Measurements from ENCODE around the gene DNM3.
A peak's percentile ranks its signal among the peaks of the same experiment; 100 is the strongest.
"Not testable (repeated sequence)": the region's sequence is repeated elsewhere in the genome, so short reads cannot be mapped to it uniquely, and the experiment has no call there.

The DNM3 gene

DNA sequence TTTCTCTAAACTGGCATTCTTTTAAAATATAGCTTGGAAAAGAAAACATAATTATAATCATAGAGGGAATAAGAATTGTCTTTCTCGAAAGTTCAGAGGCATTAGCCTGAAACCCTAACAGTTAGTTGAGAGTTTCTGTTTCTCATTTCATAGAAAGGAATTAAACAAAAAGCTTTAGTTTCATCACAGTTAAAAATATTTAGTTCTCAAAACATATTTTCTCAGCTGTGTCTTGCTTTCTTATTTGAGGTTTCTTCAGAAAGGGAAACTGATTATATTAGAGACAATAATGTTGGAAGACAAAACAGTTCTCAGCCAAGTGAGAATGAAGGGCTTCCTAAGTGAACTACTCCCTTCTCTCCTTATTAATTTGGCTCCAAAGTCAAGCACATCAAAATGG lies 503.8 kb downstream of the DNM3 start:
- no peak for DNase-seq

GRCh38 chr1:172347416-172347815 lies 506.1 kb downstream of the DNM3 start:
- no peak for DNase-seq

GRCh38 chr1:172350856-172351255 lies 509.6 kb downstream of the DNM3 start:
- no peak for DNase-seq

DNA sequence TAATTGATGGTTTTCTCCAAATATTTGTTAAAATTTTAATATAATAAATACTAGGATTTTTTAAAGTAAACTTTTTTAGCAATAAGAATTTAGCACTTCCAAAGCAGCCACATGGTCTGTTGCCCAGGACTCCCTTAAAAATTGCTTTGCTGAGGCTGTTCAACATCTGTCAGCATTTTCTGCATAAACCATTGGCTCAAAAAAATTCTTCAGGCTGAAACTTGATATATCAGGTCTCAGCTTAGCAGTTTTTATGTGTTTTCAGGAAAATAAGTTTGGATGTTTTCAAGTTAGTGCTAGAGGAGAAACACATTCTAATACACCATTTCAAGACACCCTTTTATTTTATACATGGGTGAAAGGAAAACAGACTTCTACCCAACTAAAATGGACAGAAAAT lies 510.0 kb downstream of the DNM3 start:
- DNase-seq, result peak; percentile 7

DNA sequence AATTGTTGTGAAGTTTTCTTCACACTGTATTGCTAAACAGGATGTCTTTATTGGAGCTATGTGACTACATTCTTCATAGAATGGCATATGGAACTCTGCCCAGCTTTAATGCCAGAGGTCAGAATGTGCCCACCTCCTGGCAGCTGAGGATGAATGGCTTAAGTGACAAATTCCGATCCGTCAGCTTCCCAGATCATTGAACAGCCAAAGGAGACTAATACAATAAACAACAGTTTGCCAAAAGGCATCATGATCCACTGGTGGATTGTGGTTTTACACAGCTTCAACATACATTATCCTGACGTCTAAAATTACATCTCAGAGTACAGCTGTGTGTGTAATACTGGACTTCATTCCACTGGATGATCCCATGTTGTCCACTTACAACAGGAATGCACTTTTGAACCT lies 510.5 kb downstream of the DNM3 start:
- no peak for DNase-seq

GRCh38 chr1:172352435-172352834 lies 511.1 kb downstream of the DNM3 start:
- DNase-seq, result no peak

DNA sequence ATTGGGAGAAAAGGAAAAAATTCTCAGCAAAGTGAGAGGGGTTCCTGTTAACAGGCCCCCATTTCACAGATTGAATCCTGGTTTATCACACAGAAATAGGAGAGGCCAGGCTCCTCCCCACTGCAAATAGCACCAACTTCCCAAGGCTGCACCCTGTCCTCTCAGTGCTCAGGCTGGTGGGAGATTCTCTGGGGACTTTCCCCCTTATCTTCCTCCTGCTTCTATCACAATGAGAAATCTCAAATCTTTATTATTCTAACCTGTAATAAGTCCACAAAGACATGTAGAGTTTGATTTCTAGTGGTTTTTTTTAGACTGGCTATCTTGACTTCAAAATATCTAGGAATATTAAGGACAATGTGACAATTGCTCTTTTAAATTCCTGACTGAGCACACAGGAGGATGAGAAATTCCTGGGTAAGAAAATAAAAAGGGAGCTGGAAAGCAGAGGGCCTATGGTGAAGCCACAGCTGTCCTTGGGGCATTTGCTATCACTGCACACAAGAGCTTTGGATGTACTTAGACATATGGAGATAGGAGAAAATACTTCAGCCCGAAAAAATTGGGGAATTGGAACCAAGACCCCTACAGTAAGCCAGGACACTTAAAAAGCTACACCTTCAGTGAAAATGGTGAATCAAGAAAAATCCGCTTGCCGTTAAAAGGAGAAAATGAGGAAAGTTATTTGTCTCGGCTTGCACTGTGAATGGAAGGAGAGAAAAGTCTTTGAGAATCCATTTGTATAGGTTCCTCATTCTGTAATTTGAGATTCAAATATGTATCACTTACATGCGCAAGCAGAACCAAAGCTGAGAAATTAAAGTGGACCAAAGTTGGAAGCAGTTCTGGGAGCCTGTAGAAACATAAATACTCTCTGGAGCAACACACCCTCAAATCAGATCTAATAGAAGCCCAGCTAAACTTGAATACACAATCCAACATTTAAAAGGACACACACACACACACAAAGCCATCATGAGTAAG lies 513.3 kb downstream of the DNM3 start:
- no peak for DNase-seq

- no peak for DNase-seq
Measured at GRCh38 chr1:172356620-172357019, 515.3 kb downstream of the DNM3 start.

GRCh38 chr1:172357753-172358385 lies 516.6 kb downstream of the DNM3 start:
- DNase-seq, result no peak

GRCh38 chr1:172359491-172359999 lies 518.2 kb downstream of the DNM3 start:
- peak; percentile 59 for DNase-seq

DNA sequence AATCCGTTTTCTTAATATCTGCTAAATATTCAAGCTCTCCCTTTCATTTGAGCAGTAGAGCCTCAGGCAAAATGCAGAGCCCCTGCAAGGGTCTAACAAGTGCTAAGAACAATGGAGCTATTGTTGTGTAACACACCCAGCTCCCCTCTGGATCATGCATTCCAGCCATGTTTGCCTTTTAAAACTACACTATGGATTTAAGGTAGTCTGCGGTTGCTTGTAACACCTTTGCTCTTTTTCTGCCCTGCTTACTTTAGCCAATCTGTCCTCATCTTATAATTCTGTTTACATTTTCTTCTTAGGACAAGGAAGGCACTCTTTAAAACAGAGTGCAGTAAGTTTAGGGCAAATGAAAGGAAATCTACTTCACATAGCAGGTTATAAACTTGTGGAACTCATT lies 519.2 kb downstream of the DNM3 start:
- DNase-seq, result no peak

- DNase-seq, result no peak
Measured at GRCh38 chr1:172360985-172361384, 519.7 kb downstream of the DNM3 start.

DNA sequence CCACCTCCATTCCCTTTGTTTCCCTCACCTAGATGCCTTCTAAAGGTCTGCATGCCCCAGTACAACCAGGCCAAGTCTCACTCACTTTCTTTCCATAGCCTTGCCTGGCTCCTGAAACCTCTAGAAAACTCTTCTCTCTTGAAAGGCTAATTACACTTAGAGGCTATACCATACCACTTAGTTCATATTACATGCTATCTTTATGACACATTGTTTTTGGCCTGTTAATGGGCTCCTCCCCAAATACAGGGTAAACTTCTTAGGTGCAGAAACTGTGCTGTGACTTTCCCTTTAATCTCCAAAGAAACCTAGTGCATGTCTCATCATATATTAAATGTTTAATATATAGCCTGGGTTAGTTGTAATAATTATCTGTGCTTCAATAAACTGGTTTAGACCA lies 522.6 kb downstream of the DNM3 start:
- no peak for DNase-seq

- DNase-seq, result not testable (repeated sequence)
Measured at GRCh38 chr1:172371646-172372045, 530.3 kb downstream of the DNM3 start.

DNA sequence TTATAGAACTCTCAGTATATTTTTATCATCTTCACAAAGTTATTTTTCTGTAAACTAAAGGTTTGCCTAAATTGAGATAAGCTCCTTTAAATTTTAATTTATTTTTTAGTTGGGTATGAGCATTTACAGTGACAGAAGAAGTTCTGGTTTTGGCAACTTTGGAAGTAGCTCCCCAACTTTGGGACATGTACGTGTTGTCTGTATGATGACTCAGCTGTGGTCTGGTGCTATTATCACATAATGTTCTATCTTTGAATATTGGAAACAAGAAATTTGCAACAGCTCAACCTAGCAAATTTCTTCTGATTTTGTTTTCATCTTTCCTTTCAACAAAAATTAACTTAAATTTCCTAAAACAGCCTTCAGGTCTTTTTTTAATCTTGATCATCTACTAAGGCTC lies 532.6 kb downstream of the DNM3 start:
- no peak for DNase-seq

GRCh38 chr1:172375211-172375631 lies 533.9 kb downstream of the DNM3 start:
- no peak for DNase-seq

DNA sequence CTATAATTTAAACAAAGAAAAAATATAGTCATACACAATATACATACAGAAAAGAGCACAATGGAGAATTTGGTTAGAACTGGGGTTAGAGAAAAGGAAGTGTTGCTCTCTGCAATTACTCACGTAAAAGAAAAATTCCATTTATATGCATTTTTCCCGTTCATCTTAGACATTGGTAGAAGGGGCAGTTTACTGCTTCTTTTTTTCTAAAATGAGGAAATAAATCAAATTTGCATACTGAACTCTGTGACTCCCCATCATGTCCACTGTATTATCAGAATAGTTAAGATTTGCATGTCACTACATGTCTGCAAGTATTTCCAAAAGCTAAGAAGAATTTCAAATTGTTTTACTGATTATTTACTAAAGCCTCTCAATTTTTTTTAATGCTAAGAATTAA lies 535.1 kb downstream of the DNM3 start:
- DNase-seq, result no peak

DNA sequence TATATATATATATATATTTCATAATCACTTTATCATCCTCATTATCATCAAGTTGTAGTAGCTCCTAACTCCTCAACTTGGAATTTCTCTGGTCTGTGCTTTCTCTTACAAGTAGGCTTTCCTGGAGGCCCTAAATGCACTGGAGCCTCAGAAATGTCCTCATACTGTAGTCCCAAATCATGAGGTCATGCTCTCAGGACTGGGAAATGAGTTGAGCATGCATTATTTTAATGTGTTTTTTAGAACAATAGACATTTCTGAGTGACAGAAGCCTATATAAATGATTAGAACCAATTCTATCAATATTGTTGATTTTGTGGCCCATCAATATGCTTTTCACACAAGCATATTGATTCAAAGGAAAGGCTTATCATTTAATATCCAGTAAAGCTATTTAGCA lies 536.3 kb downstream of the DNM3 start:
- DNase-seq, result no peak

GRCh38 chr1:172378109-172378760 lies 536.9 kb downstream of the DNM3 start:
- DNase-seq, result no peak

DNA sequence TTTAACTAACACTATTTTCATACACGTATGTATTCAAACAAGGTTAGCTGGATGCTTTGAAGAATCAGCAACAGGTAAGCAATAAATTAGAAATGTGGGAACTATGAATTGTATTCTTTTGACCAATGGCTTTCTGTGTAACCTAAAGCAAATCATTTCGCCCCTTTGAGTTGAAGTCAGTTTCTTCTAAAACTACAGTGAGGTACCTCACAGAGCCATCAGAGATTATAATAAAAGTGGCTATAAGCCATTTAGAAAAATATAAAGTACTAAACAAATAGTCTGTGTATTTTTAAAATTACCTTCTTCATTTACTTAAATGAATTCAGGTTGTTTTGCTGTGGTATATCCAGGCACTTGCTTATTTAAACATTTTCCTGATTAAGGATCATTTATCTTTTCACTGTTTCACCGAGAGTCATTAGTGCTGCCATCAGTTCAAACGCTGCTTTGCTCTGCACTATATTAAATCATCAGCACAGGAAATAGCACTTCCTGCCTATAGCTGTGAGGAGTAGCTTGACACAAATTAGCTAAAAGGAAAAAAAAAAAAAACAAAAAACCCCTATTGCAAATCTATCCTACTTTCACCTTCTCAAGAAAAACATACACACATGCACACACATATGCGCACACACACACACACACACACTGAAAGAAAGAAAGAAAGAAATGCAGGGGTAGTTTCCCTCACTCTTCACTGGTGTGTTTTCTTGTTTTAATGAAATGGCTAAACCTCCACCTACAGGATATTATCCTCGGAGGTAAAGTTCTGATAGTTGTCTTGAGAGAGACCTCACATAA lies 539.3 kb downstream of the DNM3 start:
- DNase-seq, result no peak

DNA sequence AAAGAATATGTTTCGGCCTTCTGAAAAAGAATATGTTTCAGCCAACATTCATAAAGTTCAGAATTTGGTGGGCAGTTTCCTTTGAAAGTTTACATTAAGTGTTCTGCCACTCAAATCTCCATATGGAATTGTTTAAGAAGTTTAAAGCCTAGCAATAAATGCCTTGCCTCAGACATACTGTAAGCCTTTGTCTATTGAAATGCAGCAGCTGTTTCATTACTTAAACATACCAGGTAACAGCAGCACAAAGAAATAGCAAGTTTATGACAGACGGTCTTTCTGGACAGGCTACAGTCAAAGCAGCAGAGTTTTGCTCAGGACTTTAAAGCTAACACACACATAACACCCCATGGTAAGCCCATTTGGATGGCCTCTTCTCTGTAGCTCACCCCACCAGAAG lies 540.6 kb downstream of the DNM3 start:
- DNase-seq, result no peak

GRCh38 chr1:172382406-172382805 lies 541.1 kb downstream of the DNM3 start:
- no peak for DNase-seq

DNA sequence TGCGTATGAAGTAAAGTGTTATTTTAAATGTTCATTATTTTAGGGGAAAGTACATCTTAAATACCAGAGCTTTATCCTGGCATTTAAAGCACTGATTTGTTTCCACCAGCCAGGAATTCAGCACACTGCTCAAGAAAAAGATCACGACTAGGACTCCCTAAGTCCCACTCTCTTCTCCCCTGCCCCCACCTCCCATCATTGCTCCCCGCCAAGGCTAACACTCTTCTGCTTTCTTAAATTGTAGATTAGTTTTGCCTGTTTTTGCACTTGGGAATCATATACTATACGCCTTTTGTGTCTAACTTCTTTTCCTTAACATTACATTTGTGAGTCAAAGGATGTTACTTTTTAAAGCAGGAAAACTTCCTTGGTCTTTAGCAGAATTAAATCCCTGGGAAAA lies 541.7 kb downstream of the DNM3 start:
- no peak for DNase-seq
